ENCODE results near the gene ZNF598. TPM values are rescaled to one million over a fixed set of nuclear protein-coding genes. Genes with fewer than 3 reads are reported as not detected.

ZNF598 gene
- total RNA-seq, 1 experiment from 2014 or later: 85.7 TPM

DNA sequence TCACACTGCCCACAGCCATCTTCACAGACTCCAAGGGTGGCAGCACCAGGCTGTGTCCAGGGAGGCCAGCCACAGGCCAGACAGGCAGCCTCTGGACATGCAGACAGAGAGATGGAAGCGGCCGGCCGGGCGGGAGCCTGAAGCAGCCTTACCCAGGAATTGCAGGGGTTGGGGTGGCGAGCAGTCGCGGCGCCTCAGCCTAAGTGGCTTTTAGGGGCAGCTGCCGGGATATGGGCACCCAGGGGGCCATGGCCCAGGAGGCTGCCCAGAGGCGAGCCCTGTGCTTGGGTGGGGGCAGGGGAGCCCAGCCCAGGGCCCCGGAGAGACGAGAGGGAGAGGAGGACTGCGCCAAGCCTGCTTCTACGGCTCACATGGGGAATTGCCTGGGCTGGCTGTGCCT, 15.6 kb upstream of the ZNF598 start:
- no TSS peak for BruUV-seq (replicated peaks)
- intact Hi-C loops (cut with micrococcal nuclease; ENCODE audit: unreplicated experiment) (loop anchor here (10.0 kb wide), 1 partner anchor 120 kb away; the partner anchor contains the start of gene RAB26), in situ Hi-C loops (cut with HindIII; ENCODE audit: low pct_unique_long_range_greater_than_20kb, low sequenced_read_pairs) (no loop called here)
- TF ChIP-seq TCF7L2 (IDR thresholded peaks at IDR 0.05; ENCODE audit: low read depth, low read length) (no peak), CTCF (IDR thresholded peaks at IDR 0.05) (no peak), POLR2AphosphoS5 (IDR thresholded peaks at IDR 0.05; ENCODE audit: low read depth, low read length) (no peak), REST (IDR thresholded peaks at IDR 0.05; ENCODE audit: insufficient read depth in 1 of 2, low read depth in 2 of 2, low read length in 1 of 2) (no peak), SIN3A (IDR thresholded peaks at IDR 0.05; ENCODE audit: borderline replicate concordance, insufficient read depth, low read depth, low read length) (no peak)
- ChIA-PET POLR2A (no interaction called here), CTCF (interaction anchor here (0.9 kb wide), 1 partner anchor 201 kb away, joined by 3 read pairs; no protein-coding TSS in a partner anchor)
- Histone ChIP-seq H3K4me3 (ENCODE audit: low read depth in 2 of 2, low read length in 2 of 2) (no peak overlapping the region), H3K27me3 (ENCODE audit: control insufficient read depth, insufficient read depth, low read length) (no peaks in the 10 kb centered on the region), H3K36me3 (ENCODE audit: control insufficient read depth, insufficient read depth, low read length) (no peaks in the 10 kb centered on the region), H3K27ac (ENCODE audit: low read length) (peak overlapping the region; percentile 77), H3K9me3 (ENCODE audit: control insufficient read depth, insufficient read depth, low read depth, low read length) (no peaks in the 10 kb centered on the region), H3K4me1 (ENCODE audit: control insufficient read depth, insufficient read depth, low read length) (peaks cover 44% of the 10 kb centered on the region)
- DNase-seq (ENCODE audit: low read depth, low spot score) (no peak), ATAC-seq (no peak)

- Histone ChIP-seq H3K27ac (ENCODE audit: low read length) (peak overlapping the region; percentile 79), H3K4me1 (ENCODE audit: control insufficient read depth, insufficient read depth, low read length) (peaks cover 32% of the 10 kb centered on the region), H3K36me3 (ENCODE audit: control insufficient read depth, insufficient read depth, low read length) (no peaks in the 10 kb centered on the region; the same call in 1 of the 2 replicates), H3K4me3 (ENCODE audit: low read depth in 2 of 2, low read length in 2 of 2) (no peak overlapping the region), H3K9me3 (ENCODE audit: control insufficient read depth, insufficient read depth, low read depth, low read length) (no peaks in the 10 kb centered on the region), H3K27me3 (ENCODE audit: control insufficient read depth, insufficient read depth, low read length) (no peaks in the 10 kb centered on the region)
- DNase-seq (ENCODE audit: low read depth, low spot score) (no peak), ATAC-seq (no peak)
- ChIA-PET CTCF (no interaction called here), POLR2A (interaction anchor here (0.5 kb wide), 1 partner anchor 539 kb away, joined by 8 read pairs; no protein-coding TSS in a partner anchor)
- TF ChIP-seq POLR2AphosphoS5 (IDR thresholded peaks at IDR 0.05; ENCODE audit: low read depth, low read length): no peak
- no peak for TF ChIP-seq REST (IDR thresholded peaks at IDR 0.05; ENCODE audit: insufficient read depth in 1 of 2, low read depth in 2 of 2, low read length in 1 of 2)
- TF ChIP-seq SIN3A (IDR thresholded peaks at IDR 0.05; ENCODE audit: borderline replicate concordance, insufficient read depth, low read depth, low read length): no peak
- TF ChIP-seq CTCF (IDR thresholded peaks at IDR 0.05): no peak
- no peak for TF ChIP-seq TCF7L2 (IDR thresholded peaks at IDR 0.05; ENCODE audit: low read depth, low read length)
- intact Hi-C loops (cut with micrococcal nuclease; ENCODE audit: unreplicated experiment) (loop anchor here (10.0 kb wide), 1 partner anchor 121 kb away; the partner anchor contains the start of gene RAB26), in situ Hi-C loops (cut with HindIII; ENCODE audit: low pct_unique_long_range_greater_than_20kb, low sequenced_read_pairs) (no loop called here)
- BruUV-seq (replicated peaks): no TSS peak
Observed at GRCh38 chr16:2024032-2024420, 14.4 kb upstream of the ZNF598 start.
